GM12873 (cell line): Measurements from ENCODE around the gene DNAJA4.

Experiments
- CTCF ChIP-seq: IDR thresholded peaks from 2 replicates; pipeline ENCODE4 v1.5.1; 2012; ENCODE audit warnings: low read depth, mild to moderate bottlenecking, moderate library complexity, low read length, control low read depth; ENCODE audit not compliant: insufficient read depth; ENCODE audit errors: missing control alignments

DNAJA4 gene

GRCh38 chr15:78311292-78311691 lies 46.9 kb downstream of the DNAJA4 start:
- TF ChIP-seq CTCF: no peak

GRCh38 chr15:78312536-78312935 lies 48.2 kb downstream of the DNAJA4 start:
- no peak for TF ChIP-seq CTCF

GRCh38 chr15:78312957-78313356 lies 48.6 kb downstream of the DNAJA4 start:
- TF ChIP-seq CTCF: no peak

- TF ChIP-seq CTCF: no peak
These were observed 49.0 kb downstream of the DNAJA4 start for GRCh38 chr15:78313383-78313782.

GRCh38 chr15:78314181-78314581 lies 49.8 kb downstream of the DNAJA4 start:
- no peak for TF ChIP-seq CTCF

- peak; percentile 49 for TF ChIP-seq CTCF
These were observed 51.4 kb downstream of the DNAJA4 start for GRCh38 chr15:78315686-78316282.

GRCh38 chr15:78316283-78317083 lies 52.1 kb downstream of the DNAJA4 start:
- TF ChIP-seq CTCF: no peak
